ENCODE results near the gene ALG2. TPM values are rescaled to one million over a fixed set of nuclear protein-coding genes. Genes with fewer than 3 reads are reported as not detected.
"Not testable (repeated sequence)": the region's sequence is repeated elsewhere in the genome, so short reads cannot be mapped to it uniquely, and the experiment has no call there.

Gene ALG2
- total RNA-seq, 1 donor from 2014 or later: 16.0 TPM

DNA sequence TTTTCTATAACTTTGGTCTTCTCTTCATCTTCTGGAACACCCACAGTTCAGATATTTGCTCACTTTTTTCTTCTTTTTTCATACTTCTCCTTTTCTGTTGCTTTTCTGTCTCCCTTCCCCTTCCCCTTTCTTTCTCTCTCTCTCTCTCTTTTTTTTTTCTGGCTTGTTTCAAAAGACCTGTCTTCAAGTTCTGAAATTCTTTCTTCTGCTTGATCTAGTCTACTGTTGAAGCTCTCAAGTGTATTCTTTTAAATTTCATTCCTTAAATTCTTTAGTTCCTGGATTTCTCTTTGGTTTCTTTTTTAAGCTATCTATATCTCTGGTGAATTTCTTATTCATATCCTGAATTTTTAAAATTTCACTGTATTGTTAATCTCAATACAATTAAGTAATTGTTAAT is 11.2 kb downstream of the ALG2 start:
- DNase-seq (ENCODE audit: low spot score): no peak
- intact Hi-C loops (cut with DNase I): no loop called here

DNA sequence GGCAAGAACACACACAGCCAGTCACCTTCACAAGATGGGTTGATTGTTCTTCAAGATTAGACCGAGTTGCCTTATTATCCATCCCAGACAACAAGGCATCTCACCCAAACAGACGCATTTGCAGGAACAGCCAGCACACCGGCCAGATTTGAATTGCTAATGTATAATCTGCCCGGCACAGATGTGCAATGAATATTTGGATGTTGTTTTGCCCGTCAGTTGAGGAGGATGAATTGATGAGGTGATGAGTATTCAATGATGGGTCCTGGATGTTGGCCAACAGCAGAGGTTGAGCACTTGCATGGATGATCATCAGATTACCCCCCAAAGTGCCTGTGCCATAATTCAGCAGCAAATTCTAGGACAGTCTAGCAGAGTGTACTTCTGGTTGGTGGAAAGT is 20.1 kb downstream of the ALG2 start:
- intact Hi-C loops (cut with DNase I): no loop called here
- no peak for DNase-seq (ENCODE audit: low spot score)

DNA sequence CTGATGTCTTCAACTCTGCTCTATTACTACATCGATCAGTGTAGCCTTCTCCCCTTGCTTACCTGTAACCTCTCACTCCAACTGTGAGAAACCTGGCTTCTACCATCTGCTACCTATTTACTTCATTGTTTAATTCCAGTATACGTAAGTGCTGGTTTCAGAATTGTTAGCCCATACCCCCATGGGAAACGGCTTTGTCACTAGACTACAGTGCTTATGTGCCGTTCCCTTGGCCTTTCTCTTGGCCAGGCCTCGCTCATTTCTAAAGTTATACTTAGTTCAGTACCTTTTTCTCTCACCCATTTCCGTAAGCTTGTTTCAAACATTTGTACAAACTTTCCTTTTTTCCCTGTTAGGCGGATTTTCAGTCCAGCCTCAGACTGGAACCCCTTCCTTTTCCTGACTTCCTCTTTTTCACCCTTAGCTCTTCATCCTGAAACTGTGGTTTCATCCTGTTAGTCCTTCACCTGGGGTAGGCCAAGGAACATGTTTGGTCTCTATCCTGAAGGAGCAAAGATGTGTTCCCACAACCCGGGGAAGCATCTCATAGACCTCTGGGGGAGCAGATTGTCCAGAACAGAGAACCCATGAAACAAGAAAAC is 21.7 kb downstream of the ALG2 start:
- no peak for DNase-seq (ENCODE audit: low spot score)
- intact Hi-C loops (cut with DNase I): no loop called here

DNA sequence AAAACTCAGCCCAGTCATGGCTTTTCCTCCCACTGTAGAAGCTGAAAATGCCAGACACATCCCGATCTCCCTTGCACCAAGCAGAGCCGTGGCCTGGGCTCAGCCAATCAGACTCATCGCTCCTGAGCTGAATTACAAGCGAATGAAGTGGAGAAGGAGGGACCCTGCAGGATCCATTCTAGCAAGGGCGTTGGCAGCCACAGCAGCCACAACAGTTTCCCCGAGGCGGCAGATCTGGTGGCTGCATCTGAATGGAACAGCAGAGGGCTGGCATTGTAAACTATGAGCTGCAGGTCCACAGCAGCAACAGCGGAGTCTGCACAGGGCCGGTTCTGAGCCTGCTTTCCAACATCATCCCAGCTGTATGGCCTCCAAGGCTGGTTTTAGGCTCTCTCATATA is 23.8 kb downstream of the ALG2 start:
- intact Hi-C loops (cut with DNase I): no loop called here
- DNase-seq (ENCODE audit: low spot score): no peak

DNA sequence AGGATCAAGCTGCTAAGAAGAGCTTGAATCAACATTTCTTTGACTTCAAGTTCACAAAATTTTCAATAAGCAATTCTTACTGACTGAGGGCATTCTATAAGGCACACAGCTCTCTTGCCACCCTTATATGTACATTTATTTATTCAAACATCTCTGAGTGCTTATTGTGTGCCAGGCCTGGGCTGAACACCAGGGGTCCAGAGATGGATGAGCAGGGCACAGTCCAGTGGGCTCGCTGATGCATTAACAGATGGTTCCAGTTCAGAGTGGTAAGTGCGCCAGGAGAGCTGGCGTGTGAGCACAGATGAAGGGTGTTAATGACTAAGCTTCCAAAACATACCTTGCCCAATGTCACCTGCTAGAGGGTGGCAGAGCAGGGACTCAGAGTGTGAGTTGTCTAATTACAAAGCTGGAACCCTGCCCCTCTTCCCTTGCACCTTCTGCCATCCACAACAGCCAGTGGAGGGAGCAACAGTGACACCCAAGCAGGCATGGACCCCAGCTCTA is 24.6 kb downstream of the ALG2 start:
- DNase-seq (ENCODE audit: low spot score): no peak
- intact Hi-C loops (cut with DNase I): no loop called here

DNA sequence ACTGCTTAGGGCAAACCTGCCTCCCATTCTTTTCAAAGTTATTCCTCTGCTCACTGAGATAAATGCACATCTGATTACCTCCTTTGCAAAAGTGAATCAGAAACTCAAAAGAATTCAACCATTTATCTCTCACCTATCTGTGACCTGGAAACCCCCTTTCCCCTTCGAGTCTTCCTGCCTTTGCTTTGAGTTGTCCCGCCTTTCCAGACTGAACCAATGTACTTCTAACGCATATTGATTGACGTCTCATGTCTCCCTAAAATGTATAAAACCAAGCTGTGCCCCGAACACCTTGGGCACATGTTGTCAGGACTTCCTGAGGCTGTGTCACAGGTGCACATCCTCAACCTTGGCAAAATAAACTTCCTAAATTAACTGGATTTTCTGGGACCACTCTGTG is 25.3 kb downstream of the ALG2 start:
- intact Hi-C loops (cut with DNase I); DNase-seq (ENCODE audit: low spot score): not testable (repeated sequence)

DNA sequence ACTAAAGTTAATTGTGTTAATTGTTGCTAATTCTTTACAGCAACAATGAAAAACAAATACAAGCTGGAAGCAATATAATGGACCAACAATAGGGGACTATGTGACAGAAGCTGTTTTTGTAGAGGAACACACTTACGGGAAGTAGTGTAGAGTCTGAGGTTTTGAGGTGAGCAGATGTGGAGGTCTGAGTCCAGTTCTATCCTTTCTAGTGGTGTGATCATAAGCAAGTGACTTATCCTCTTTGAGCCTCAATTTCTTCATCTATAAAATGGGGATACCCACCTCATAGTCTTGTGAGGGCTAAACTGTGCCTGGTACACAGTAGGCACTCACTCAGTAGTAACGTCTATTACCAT is 28.3 kb downstream of the ALG2 start:
- intact Hi-C loops (cut with DNase I): no loop called here

DNA sequence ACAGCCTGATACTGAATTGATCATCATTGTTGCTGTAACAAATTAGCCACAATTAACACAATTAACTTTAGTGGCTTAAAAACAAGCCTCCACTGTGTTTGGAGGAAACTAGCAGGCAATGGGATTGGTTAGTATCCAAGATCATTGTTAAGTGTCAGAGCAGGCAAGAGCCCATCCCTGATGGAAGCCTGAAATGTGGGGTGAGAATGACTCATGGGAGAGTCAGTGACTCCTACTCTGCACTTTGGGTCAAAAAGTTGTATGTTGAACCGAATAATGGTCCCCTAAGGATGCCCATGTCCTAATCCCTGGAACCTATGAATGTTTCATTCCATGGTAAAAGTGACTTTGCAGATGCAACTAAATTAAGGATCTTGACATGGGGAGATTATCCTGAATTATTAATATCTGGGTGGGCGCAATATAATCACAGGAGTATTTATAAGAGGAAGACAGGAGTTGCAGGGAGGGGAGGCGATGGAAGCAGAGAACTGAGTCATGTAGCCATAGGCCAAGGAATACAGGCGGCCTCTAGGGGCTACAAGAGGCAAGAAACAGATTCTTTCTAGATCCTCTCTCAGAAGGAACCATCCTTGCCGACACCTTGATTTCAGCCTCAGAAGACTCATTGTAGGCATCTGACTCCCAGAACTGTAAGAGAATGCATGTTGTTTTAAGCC is 28.8 kb downstream of the ALG2 start:
- DNase-seq (ENCODE audit: low spot score): no peak
- intact Hi-C loops (cut with DNase I): no loop called here

More for the DNA sequence above, 28.3 kb downstream of the ALG2 start:
- DNase-seq (ENCODE audit: low spot score): no peak

DNA sequence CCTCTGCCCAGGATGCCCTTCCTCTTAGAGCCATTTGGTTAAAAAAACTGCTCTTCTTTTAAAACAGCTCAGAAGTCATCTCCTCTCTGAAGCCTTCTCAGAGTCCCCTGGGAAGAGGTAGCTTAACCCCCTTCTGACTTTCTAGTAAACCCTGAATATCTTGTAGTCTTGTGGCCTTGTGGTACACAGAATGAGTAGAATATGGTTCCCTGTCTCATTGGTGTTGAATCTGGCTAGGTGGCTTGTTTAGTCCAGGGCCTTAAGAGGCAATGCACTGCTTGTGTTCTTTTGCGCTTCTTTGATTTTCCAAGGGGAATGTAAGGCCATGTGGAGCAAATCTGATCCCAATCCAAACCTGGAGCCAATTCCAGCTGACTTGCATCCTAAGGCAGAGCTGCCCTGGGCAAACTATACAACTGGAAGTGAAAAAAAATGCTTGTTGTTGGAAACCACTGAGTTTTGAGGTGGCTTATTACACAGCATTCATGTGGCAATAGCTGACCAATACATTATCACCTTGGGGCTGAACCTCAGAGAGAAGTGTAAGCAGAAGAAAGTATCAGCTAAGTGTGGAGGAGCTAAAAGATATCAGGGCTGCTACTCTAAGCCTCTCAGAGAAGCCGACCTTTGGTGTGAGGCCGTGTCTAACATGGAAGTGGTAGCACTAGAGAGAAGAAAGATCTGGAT is 31.0 kb downstream of the ALG2 start:
- no peak for DNase-seq (ENCODE audit: low spot score)
- intact Hi-C loops (cut with DNase I): no loop called here

DNA sequence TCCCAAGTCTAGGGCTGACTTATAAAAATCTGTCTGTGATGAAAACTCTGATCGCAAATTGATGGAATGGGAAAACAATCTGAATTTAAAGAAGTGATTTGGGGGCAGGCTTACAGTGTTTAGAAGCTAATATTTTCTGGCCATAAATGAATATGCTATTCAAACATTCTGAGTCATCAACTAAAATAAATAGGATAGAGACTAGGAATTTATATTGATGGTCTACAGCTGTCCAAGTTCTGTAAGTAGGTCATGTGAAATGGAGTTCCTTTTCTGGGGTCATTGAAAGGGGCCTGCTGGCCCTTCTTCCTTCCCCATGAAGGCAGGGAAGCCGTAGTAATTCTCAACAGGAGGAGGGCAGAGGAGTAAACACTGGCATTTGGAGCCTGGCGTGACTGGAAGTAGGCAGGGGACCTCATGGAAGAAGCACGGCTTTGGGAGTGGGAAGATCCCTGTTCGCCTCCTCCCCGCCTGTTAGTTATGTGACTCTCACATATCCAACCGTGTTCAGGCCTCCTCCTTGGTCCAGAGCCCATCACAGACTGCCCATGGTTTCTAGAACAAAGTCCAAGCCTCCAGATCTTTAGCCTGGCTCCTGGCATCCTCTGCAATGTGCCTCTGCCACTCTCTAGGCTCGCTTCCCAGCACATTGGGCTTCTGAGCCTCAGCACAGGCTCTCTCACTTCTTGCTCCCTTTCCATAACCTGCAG is 31.7 kb downstream of the ALG2 start:
- intact Hi-C loops (cut with DNase I): loop anchor here (10.0 kb wide), 1 partner anchor 1135 kb away; no protein-coding TSS in a partner anchor
- DNase-seq (ENCODE audit: low spot score): no peak

DNA sequence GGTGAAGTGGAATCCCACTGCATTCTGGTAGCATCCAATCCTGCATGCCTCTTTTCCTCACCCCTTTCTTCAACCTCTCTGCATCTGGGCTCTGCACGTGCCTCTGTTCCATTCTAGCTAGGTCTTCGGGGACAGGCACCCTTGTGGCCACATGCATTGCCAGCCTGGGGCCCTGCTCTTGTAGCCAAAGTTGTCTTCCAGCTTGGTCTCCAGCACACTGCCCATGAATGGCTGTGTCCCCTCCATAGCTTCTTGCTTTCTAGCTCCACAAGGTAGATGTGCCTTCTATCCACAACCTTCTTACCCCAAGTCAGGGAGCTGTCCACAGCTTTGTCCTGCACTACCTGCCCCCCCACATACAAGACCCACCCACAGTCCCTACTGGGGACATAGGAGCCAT is 32.6 kb downstream of the ALG2 start:
- no peak for DNase-seq (ENCODE audit: low spot score)
- intact Hi-C loops (cut with DNase I): loop anchor here (10.0 kb wide), 1 partner anchor 1136 kb away; no protein-coding TSS in a partner anchor

DNA sequence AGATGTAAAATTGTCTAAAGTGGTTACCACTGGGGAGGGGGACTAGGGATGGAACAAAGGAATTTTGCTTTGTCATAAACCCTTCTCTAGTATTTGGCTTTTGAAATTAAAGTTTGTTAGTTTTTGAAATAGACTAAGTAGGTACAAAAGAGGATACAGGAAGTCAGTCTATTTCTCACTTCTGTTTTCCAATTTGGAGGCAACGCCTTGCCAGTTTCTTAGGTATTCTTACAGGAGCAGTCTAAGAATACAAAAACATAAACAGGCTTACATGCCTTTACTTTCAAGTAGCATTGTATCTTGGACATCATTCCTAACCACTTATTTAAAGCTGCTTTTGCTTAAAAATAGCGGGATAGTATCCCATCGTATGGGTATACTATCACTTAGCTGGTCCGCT is 34.4 kb downstream of the ALG2 start:
- no peak for DNase-seq (ENCODE audit: low spot score)
- intact Hi-C loops (cut with DNase I): loop anchor here (10.0 kb wide), 1 partner anchor 1137 kb away; no protein-coding TSS in a partner anchor

DNA sequence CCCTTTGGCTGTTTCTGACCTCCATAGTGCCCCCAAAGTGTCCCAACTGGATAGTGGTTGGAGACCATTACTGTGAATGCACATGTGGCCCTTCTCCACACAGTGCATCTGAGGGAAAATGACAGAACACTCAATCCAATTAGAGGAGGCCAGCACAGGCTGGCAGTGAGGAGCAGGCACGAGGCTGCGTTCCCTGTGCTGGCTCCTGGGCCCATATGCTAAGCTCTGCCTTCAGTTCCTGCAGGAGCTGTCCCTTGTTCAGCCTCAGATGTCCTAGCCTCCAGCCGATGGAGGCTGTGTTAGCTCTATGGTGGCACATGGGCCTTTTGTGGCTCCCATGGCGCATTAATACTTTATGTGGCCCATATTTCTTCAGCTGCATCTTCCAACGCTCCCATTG is 35.8 kb downstream of the ALG2 start:
- no peak for DNase-seq (ENCODE audit: low spot score)
- intact Hi-C loops (cut with DNase I): loop anchor here (10.0 kb wide), 1 partner anchor 1139 kb away; no protein-coding TSS in a partner anchor

DNA sequence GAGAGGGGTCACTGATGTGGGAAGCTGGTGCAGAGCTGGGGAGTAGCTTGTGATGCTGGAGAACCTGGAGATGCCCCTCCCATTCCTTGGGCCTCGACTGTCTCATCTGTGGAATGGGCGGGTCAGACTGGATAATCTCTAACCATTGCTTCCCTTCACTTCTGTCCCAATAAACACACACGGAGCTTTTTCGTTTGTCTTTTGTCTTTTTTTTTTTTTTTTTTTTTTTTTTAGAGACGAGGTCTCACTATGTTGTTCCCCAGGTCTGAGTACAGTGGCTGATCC is 36.5 kb downstream of the ALG2 start:
- intact Hi-C loops (cut with DNase I): loop anchor here (10.0 kb wide), 1 partner anchor 1140 kb away; no protein-coding TSS in a partner anchor

DNA sequence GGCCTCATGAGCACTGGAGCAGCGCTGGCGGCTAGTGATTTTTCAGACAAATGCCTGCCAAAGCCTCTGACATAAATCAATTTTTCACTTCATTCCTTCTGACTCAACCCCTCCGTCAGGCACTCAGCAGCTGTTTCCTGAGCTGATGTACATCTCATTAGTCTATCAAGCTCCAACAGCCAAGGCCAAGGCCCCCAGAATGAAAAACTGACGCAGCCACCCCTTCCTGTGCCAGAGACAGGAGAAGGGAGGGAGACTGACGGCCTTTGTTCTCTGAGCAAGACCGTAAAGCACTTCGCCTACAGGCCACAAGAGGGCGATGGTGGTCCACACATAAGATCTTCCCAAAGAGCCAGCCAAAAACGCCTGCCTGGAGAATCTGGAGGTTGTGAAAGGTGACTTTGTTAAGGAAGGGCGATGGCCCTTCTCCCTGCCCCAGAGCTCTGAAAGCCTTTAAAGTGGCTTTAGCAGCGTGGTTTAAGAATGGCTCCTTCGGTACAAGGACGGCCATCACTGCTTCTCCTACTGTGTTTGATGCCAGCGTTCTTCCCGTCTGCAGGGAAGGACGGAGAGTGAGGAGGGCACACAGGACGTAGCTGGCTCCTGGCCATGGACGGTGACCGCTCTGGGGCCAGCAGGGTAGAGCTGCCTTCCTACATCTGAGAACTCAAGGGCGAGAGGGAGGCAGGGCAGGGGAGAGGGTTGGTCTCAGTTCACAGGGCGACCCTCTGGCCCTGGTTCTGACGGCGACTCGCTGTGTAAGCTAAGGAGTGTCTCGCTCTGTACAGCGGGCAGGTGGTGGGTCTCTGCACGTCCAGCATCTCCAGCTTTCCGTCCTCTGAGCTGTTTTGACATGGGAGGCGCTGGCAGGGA is 37.0 kb downstream of the ALG2 start:
- intact Hi-C loops (cut with DNase I): loop anchor here (10.0 kb wide), 1 partner anchor 1140 kb away; no protein-coding TSS in a partner anchor
- DNase-seq (ENCODE audit: low spot score): peak; percentile 91

More for the DNA sequence above, 36.5 kb downstream of the ALG2 start:
- DNase-seq (ENCODE audit: low spot score): no peak

DNA sequence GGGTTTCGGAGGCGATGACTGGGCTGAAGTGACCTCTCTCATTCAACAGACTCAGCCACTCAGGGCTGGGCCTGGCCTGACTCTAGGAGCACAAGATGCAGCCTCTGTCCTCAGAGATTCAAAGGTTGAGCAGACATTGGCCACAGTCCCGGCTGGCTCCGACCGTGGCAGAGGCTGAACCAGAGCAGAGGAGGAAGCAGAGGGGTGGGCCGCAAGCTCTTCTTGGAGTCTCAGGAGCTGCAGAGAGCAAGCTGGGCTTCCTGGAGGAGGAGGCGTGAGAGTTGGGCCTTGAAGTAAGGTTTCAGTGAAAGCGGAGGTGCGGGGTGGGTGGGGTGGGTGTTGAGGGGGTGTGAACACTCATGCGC is 37.6 kb downstream of the ALG2 start:
- DNase-seq (ENCODE audit: low spot score): no peak
- intact Hi-C loops (cut with DNase I): loop anchor here (10.0 kb wide), 1 partner anchor 1141 kb away; no protein-coding TSS in a partner anchor

DNA sequence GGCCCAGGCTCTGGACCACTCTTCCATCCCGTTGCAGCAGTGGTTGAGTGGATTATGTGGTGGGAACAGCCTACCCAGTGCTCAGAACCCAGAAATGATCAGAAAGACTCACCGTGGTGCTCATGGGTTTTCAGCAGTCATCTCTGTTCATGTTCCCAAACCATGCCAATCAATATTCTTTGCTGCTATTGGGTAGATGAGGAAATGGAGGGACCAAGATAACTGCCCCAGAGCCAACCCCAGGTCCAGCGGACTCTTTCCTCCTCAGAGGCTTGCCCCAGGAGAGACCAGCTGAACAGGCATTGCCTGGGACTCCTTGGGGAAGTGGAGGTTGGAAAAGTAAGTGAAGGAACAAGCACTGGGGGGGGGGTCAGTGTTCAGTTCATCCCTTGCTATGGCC is 38.1 kb downstream of the ALG2 start:
- DNase-seq (ENCODE audit: low spot score): no peak
- intact Hi-C loops (cut with DNase I): loop anchor here (10.0 kb wide), 1 partner anchor 1141 kb away; no protein-coding TSS in a partner anchor

DNA sequence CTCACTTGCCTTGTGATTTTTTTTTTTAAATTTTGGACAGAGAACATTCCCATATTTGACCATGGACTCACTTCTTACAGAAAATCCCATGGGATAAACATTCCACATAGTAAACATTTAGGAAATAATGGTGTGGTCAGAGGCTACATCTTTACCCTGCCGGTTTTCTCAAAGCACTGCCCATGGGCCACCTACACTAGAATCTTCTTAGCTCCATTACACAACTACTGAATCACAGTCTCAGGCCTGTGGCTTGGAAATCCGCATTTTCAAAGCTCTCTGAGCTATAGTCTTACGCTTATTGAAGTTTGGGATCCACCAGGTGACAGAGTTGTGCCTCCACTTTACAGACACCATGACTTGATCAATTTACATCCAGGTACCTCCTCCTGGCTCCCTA is 39.4 kb downstream of the ALG2 start:
- intact Hi-C loops (cut with DNase I): loop anchor here (10.0 kb wide), 1 partner anchor 1142 kb away; no protein-coding TSS in a partner anchor
- no peak for DNase-seq (ENCODE audit: low spot score)

DNA sequence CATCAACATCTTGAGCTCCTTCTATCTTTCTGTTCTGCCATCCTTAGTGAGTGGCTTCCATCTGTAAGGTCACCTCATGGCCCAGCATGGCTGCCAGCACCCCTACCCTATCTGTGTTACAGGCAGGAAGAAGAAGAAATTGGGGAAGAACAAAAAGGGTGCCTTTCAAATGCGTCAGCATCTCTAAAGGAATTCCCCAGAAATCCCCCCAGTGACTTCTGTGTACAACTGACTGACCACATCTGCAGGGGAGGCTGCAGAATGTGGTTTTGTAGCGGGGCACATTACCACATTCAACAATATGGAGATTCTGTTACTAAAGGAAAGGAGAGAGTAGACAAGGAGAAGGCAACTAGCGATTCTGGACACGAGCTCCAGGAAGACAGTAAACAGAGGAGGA is 40.1 kb downstream of the ALG2 start:
- intact Hi-C loops (cut with DNase I): loop anchor here (10.0 kb wide), 1 partner anchor 1143 kb away; no protein-coding TSS in a partner anchor
- DNase-seq (ENCODE audit: low spot score): no peak

All from cardiac septum (tissue), 1 donor.